Breast epithelium (tissue), 3 donors: ENCODE measurements around the gene TGIF1.

Source experiments
- POLR2A ChIP-seq: fragments of 450-650 bp; IDR thresholded peaks from one replicate; pipeline ENCODE4 v1.6.1; 2016; ENCODE audit warnings: antibody characterized with exemption, mild to moderate bottlenecking, moderate library complexity
- TF ChIP-seq, protein P1 (sequence below), 3 donors: fragments of 450-650 bp; IDR thresholded peaks; one replicate each; pipeline ENCODE4 v1.5.1; 2016 to 2017; ENCODE audit warnings: antibody characterized with exemption in 3 of 3, mild to moderate bottlenecking in 3 of 3, moderate library complexity in 3 of 3

DNA sequence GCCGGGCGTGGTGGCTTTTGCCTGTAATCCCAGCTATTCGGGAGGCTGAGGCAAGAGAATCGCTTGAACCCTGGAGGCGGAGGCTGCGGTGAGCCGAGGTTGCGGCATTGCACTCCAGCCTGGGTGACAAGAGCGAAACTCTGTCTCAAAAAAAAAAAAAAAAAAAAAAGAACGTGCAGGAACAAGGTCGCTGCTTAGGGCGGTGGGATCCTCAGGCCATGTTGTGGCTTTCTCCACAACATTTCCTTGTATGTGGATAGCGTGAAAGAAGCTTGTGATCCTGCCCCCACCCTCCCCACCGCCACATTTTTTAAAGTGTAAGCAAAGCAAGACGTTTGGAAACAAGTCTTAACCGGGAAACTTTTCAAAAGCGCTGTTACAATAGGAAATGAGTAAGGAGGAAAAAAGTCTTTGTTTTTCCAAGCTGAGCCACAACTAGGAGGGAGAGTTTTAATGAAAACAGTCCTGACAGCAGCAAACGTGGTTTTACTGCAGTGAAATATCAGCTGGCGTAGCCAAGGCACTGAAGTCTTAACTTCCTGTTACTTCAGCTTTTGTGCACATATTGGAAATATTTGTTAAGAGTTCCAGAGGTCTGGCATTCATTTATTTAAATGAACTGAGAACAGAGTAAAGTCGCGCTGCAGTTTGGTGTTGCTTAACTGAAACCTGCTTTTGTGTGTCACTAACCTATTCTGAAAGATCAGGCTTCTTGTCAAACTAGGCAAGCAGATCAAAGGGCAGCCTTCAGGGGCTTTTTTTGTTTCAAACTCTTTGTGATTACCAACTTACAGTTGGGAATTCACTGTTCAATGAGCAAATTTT, 3.8 kb downstream of the TGIF1 start:
- TF ChIP-seq, protein P1, sequence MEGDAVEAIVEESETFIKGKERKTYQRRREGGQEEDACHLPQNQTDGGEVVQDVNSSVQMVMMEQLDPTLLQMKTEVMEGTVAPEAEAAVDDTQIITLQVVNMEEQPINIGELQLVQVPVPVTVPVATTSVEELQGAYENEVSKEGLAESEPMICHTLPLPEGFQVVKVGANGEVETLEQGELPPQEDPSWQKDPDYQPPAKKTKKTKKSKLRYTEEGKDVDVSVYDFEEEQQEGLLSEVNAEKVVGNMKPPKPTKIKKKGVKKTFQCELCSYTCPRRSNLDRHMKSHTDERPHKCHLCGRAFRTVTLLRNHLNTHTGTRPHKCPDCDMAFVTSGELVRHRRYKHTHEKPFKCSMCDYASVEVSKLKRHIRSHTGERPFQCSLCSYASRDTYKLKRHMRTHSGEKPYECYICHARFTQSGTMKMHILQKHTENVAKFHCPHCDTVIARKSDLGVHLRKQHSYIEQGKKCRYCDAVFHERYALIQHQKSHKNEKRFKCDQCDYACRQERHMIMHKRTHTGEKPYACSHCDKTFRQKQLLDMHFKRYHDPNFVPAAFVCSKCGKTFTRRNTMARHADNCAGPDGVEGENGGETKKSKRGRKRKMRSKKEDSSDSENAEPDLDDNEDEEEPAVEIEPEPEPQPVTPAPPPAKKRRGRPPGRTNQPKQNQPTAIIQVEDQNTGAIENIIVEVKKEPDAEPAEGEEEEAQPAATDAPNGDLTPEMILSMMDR (IDR thresholded peaks at IDR 0.05): no peak
- peak; percentile 37 for TF ChIP-seq POLR2A
